Omental fat pad (tissue), 4 donors: Measurements from ENCODE around the gene SOX5. TPM values are rescaled to one million over a fixed set of nuclear protein-coding genes. Genes with fewer than 3 reads are reported as not detected.

ENCODE experiments used
- ATAC-seq: fragments of 150-250 bp; one replicate; pipeline ENCODE4 v1.9.1; 2016; ENCODE audit warnings: mild to moderate bottlenecking, moderate library complexity; ENCODE audit not compliant: low FRiP score
- DNase-seq: peaks from one replicate; pipeline ENCODE4 v3.0.0-alpha.2; 2019; ENCODE audit warnings: low spot score
- CTCF ChIP-seq, 3 donors: fragments of 450-650 bp; IDR thresholded peaks; one replicate each; pipeline ENCODE4 v1.5.1; 2016 to 2017; ENCODE audit warnings: antibody characterized with exemption in 3 of 3, mild to moderate bottlenecking in 3 of 3, moderate library complexity in 2 of 3
- total RNA-seq, 4 donors: library from RNA; depleted of rRNA; stranded (reverse); fragments of >200 nt; gene quantifications; one replicate each; pipeline ENCODE4 v1.1.0, GENCODE V29; 2016

Gene SOX5
- total RNA-seq, 4 donors from 2014 or later = 22.1 to 67.6 (median 34.6) TPM

DNA sequence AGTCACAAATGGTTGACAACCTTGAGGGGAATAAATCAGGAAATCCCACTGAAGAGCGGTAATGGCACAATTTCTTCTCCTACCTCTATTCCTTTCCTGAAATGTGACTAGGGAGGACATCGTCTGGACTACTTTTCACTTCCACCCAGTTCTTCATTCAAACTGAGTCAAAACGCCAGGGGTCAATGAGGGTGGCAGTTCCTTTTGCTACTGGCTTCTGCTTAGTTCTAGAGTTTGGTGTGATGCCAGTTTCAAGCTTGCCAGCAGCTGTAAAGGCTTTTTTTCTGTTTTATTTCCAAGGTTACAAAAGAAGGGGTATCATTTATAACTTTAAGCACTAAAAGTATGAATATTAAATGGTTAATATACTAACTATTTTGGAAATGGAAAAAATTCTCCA is 286.5 kb downstream of the SOX5 start:
- TF ChIP-seq CTCF (IDR thresholded peaks at IDR 0.05) = no peak
- no peak for ATAC-seq

DNA sequence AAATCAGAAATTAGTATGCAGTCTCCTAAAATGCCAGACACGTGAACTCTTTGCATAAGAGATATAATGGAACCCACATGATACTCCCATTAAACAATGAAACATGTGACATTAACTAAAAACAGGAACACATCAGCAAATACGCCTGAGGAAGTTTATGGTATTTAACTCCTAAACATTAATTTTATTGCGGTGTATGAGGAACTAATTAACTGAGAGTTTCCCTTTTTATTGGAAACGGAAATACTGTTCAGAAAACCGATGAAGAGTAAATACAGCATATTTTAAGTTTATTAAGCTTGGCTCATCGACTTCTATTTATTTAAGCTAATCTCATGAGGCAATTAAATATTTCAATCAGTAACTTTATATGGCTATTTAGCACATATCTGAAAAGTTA is 290.3 kb downstream of the SOX5 start:
- ATAC-seq = no peak
- DNase-seq = no peak
- TF ChIP-seq CTCF (IDR thresholded peaks at IDR 0.05) = no peak

More for the DNA sequence above, 286.5 kb downstream of the SOX5 start:
- DNase-seq = no peak

DNA sequence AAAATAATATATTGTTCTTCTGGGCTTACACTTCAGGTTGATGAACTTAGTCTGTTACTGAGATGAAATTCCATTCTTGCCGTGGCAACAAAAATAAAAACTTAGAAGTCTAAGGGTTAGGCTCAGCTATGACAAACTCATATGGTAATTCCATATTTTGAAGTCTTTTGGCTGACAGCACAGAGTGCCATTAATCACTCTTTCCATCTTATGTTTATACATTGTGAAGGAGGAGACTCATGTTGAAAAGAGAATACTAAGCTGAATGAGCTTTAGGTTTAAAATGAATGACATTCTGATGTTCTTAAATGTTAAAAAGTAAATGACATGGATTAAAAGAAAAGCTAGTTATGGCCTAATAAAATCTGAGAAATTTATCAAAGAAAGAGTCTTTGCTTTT is 291.9 kb downstream of the SOX5 start:
- ATAC-seq = no peak
- no peak for TF ChIP-seq CTCF (IDR thresholded peaks at IDR 0.05)

DNA sequence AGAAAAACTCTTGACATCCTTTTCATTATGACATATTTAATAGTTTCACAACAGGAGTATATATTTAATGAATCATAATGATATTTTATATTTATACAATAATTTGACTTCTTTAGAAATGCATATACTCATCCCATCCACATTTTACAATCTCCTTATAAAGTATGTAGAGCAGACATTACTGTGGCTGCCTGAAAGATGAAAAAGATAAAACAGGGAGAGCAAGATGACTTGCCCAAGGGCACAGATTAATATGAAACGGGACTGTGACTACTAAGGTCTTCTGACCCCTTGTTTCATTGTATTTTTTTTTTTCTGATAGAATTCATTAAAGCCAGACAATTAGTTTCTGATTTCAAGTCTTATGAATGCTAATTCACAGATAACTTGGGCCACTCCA is 293.6 kb downstream of the SOX5 start:
- no peak for TF ChIP-seq CTCF (IDR thresholded peaks at IDR 0.05)
- ATAC-seq (no peak), DNase-seq (no peak)

More for the DNA sequence above, 291.9 kb downstream of the SOX5 start:
- DNase-seq = no peak

GRCh38 chr12:23655112-23655511 is 294.4 kb downstream of the SOX5 start:
- DNase-seq (no peak), ATAC-seq (no peak)
- no peak for TF ChIP-seq CTCF (IDR thresholded peaks at IDR 0.05)

DNA sequence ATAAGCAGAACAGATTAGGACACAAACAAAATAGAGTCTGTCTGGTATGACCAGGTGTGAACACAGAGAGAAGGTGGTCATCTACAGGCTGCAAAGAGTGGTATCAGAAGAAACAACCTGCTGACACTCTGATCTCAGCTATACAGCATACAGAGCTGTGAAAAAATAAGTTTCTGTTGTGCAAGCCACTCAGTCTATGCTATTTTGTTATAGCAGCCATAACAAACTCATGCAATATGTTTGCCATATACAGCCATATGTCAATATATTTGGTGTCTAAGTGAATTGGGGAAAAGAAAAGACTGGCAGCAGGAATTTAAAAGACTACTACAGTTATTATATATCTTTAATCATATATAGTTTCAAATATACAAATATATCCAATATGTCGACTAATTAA is 300.9 kb downstream of the SOX5 start:
- no peak for ATAC-seq

More for the DNA sequence above, 300.9 kb downstream of the SOX5 start:
- no peak for TF ChIP-seq CTCF (IDR thresholded peaks at IDR 0.05)
- no peak for DNase-seq
